Measurements from ENCODE around the gene OXSM. TPM values are rescaled to one million over a fixed set of nuclear protein-coding genes. Genes with fewer than 3 reads are reported as not detected.

OXSM gene
- total RNA-seq, 1 donor from 2014 or later: 8.5 TPM

GRCh38 chr3:25804676-25805075 lies 14.8 kb downstream of the OXSM start:
- no peaks in the 10 kb centered on the region for H3K27me3 ChIP-seq
- no peak overlapping the region for H3K27ac ChIP-seq
- ATAC-seq (no peak), DNase-seq (no peak)
- no peaks in the 10 kb centered on the region for H3K4me1 ChIP-seq
- no peak for TF ChIP-seq CTCF (IDR thresholded peaks at IDR 0.05)
- intact Hi-C loops (cut with DNase I): no loop called here
- H3K36me3 ChIP-seq: no peaks in the 10 kb centered on the region
- no peak overlapping the region for H3K4me3 ChIP-seq
- no peaks in the 10 kb centered on the region for H3K9me3 ChIP-seq

GRCh38 chr3:25812644-25813043 lies 22.8 kb downstream of the OXSM start:
- H3K27ac ChIP-seq: no peak overlapping the region
- DNase-seq: no peak
- H3K36me3 ChIP-seq: no peaks in the 10 kb centered on the region
- ATAC-seq: no peak
- no peaks in the 10 kb centered on the region for H3K9me3 ChIP-seq
- TF ChIP-seq CTCF (IDR thresholded peaks at IDR 0.05): no peak
- H3K4me1 ChIP-seq: no peaks in the 10 kb centered on the region
- H3K4me3 ChIP-seq: no peak overlapping the region
- no peaks in the 10 kb centered on the region for H3K27me3 ChIP-seq
- intact Hi-C loops (cut with DNase I): no loop called here

GRCh38 chr3:25817107-25817506 lies 27.2 kb downstream of the OXSM start:
- Histone ChIP-seq H3K27me3 (no peaks in the 10 kb centered on the region), H3K9me3 (no peaks in the 10 kb centered on the region), H3K36me3 (no peaks in the 10 kb centered on the region), H3K4me1 (no peaks in the 10 kb centered on the region), H3K27ac (no peak overlapping the region), H3K4me3 (no peak overlapping the region)
- intact Hi-C loops (cut with DNase I): no loop called here
- no peak for ATAC-seq
- no peak for DNase-seq
- TF ChIP-seq CTCF (IDR thresholded peaks at IDR 0.05): no peak

GRCh38 chr3:25817638-25818037 lies 27.7 kb downstream of the OXSM start:
- H3K4me1 ChIP-seq: no peaks in the 10 kb centered on the region
- no peak for ATAC-seq
- TF ChIP-seq CTCF (IDR thresholded peaks at IDR 0.05): no peak
- H3K27me3 ChIP-seq: no peaks in the 10 kb centered on the region
- H3K4me3 ChIP-seq: no peak overlapping the region
- H3K9me3 ChIP-seq: no peaks in the 10 kb centered on the region
- H3K36me3 ChIP-seq: no peaks in the 10 kb centered on the region
- no peak for DNase-seq
- no peak overlapping the region for H3K27ac ChIP-seq
- intact Hi-C loops (cut with DNase I): no loop called here

- H3K27ac ChIP-seq: no peak overlapping the region
- no peaks in the 10 kb centered on the region for H3K4me1 ChIP-seq
- H3K27me3 ChIP-seq: no peaks in the 10 kb centered on the region
- no peak overlapping the region for H3K4me3 ChIP-seq
- intact Hi-C loops (cut with DNase I): no loop called here
- DNase-seq (no peak), ATAC-seq (no peak)
- no peaks in the 10 kb centered on the region for H3K9me3 ChIP-seq
- no peaks in the 10 kb centered on the region for H3K36me3 ChIP-seq
- no peak for TF ChIP-seq CTCF (IDR thresholded peaks at IDR 0.05)
These were observed 28.4 kb downstream of the OXSM start for GRCh38 chr3:25818335-25818734.

- no peak overlapping the region for H3K27ac ChIP-seq
- DNase-seq (no peak), ATAC-seq (peak; percentile 61)
- H3K36me3 ChIP-seq: no peaks in the 10 kb centered on the region
- intact Hi-C loops (cut with DNase I): no loop called here
- H3K4me1 ChIP-seq: no peaks in the 10 kb centered on the region
- no peak overlapping the region for H3K4me3 ChIP-seq
- no peak for TF ChIP-seq CTCF (IDR thresholded peaks at IDR 0.05)
- H3K9me3 ChIP-seq: no peaks in the 10 kb centered on the region
- H3K27me3 ChIP-seq: no peaks in the 10 kb centered on the region
These were observed 30.5 kb downstream of the OXSM start for GRCh38 chr3:25820366-25820765.

All from upper lobe of right lung (tissue), 1 donor.